Measurements from ENCODE around the gene PABPN1L. TPM values are rescaled to one million over a fixed set of nuclear protein-coding genes. Genes with fewer than 3 reads are reported as not detected.

Gene PABPN1L
- total and polyA plus RNA-seq, 2 of the 4 experiments (the other 2 are of a cell fraction), result not detected

- H3K79me1 ChIP-seq (ENCODE audit: low read depth in 1 of 2, low read length in 2 of 2), result no peaks in the 10 kb centered on the region
- ChIA-PET POLR2A (ENCODE audit: unreplicated experiment) (no interaction called here), CTCF (no interaction called here)
- in situ Hi-C loops (cut with MboI; ENCODE audit: low sequenced_read_pairs), result no loop called here
- no peak overlapping the region for H2BK20ac ChIP-seq (ENCODE audit: low read depth, low read length)
- no peak overlapping the region for H3K14ac ChIP-seq (replicated peaks; ENCODE audit: low read depth, low read length)
- H2AK9ac ChIP-seq (replicated peaks; ENCODE audit: low read depth, low read length, poor library complexity), result no peak overlapping the region
- H4K20me1 ChIP-seq (ENCODE audit: insufficient read depth, low read length), result no peaks in the 10 kb centered on the region; the same call in 1 of the 2 replicates
- BruUV-seq (replicated peaks), result no TSS peak
- H2BK5ac ChIP-seq (ENCODE audit: low read depth, low read length, poor library complexity, severe bottlenecking), result no peak overlapping the region
- peaks cover 4% of the 10 kb centered on the region for H3K9me3 ChIP-seq (ENCODE audit: control insufficient read depth, insufficient read depth, low read length)
- no peak overlapping the region for H4K8ac ChIP-seq (ENCODE audit: low read depth in 2 of 2, low read length in 2 of 2)
- H3K4me3 ChIP-seq (ENCODE audit: insufficient read depth, low read depth, low read length), result no peak overlapping the region
- peaks cover 14% of the 10 kb centered on the region; the same call in 1 of the 2 replicates for H3K27me3 ChIP-seq (ENCODE audit: control insufficient read depth, insufficient read depth, low read length)
- no peaks in the 10 kb centered on the region for H3K36me3 ChIP-seq (ENCODE audit: control insufficient read depth, insufficient read depth, low read length)
- H4K5ac ChIP-seq (ENCODE audit: low read depth, low read length), result no peak overlapping the region
- no peaks in the 10 kb centered on the region; the same call in 1 of the 2 replicates for H3K4me1 ChIP-seq (ENCODE audit: control insufficient read depth, insufficient read depth, low read length)
- no peak overlapping the region for H3K4ac ChIP-seq (ENCODE audit: low read depth, low read length)
- H3K23ac ChIP-seq (ENCODE audit: low read depth, low read length), result no peak overlapping the region
- no peak overlapping the region for H3K4me2 ChIP-seq (ENCODE audit: low read depth, low read length)
- H3K27ac ChIP-seq (ENCODE audit: insufficient read depth, low read length), result no peak overlapping the region
- no peak overlapping the region for H2AK5ac ChIP-seq (ENCODE audit: low read depth, low read length)
- H4K91ac ChIP-seq (ENCODE audit: insufficient read depth, low read depth, low read length), result no peak overlapping the region
- H3K9me1 ChIP-seq (ENCODE audit: insufficient read depth, low read length), result no peaks in the 10 kb centered on the region
- no peak overlapping the region for H2BK15ac ChIP-seq (ENCODE audit: low read depth, low read length)
- intact Hi-C loops (cut with micrococcal nuclease), result no loop called here
- H3K18ac ChIP-seq (ENCODE audit: low read depth, low read length), result no peak overlapping the region
- H3K9ac ChIP-seq (ENCODE audit: low read depth, low read length), result no peak overlapping the region
- ATAC-seq (ENCODE audit: low read depth) (no peak), DNase-seq (no peak)
- H3K56ac ChIP-seq (ENCODE audit: extremely low read depth, insufficient read depth, low read length), result no peak overlapping the region
- WGBS, 2 experiments (ENCODE audit: extremely low coverage in 2 of 2, insufficient read length in 1 of 2), result 100% methylated on average over 2 of the region's 13 CpGs; no CpG with 5 or more reads in 1 of the 2 experiments
- dilution Hi-C loops (cut with HindIII; ENCODE audit: low sequenced_read_pairs, unreplicated experiment), result no loop called here
- no peak overlapping the region for H2BK120ac ChIP-seq (ENCODE audit: low read depth, low read length)
- no peak for TF ChIP-seq BHLHE40 (IDR thresholded peaks at IDR 0.05; ENCODE audit: low read depth, low read length)
- no peak for TF ChIP-seq MXI1 (IDR thresholded peaks at IDR 0.05; ENCODE audit: borderline replicate concordance, low read depth, low read length)
- no peak for TF ChIP-seq SMC3 (IDR thresholded peaks at IDR 0.05; ENCODE audit: low read depth, low read length)
- no peak for TF ChIP-seq CTCF (conservative IDR thresholded peaks at IDR 0.05; ENCODE audit: low read depth, low read length)
- no peak for TF ChIP-seq NFE2L2 (IDR thresholded peaks at IDR 0.05; ENCODE audit: low read depth, low read length)
- no peak for TF ChIP-seq FOS (IDR thresholded peaks at IDR 0.05; ENCODE audit: low read depth, low read length)
- TF ChIP-seq RAD21 (IDR thresholded peaks at IDR 0.05; ENCODE audit: low read length), result no peak
- TF ChIP-seq MAFK (IDR thresholded peaks at IDR 0.05; ENCODE audit: low read depth, low read length), result no peak
- TF ChIP-seq POLR2A (IDR thresholded peaks at IDR 0.05; ENCODE audit: low read depth, low read length), result no peak
- TF ChIP-seq RFX5 (IDR thresholded peaks at IDR 0.05; ENCODE audit: low read depth, low read length), result no peak
- H2AFZ ChIP-seq (replicated peaks; ENCODE audit: low read length, poor library complexity), result no peak overlapping the region
These were observed 47.4 kb upstream of the PABPN1L start for GRCh38 chr16:88913870-88914269.

Measured in IMR-90 (cell line).